ENCODE data around the gene CHRM5. TPM values are rescaled to one million over a fixed set of nuclear protein-coding genes. Genes with fewer than 3 reads are reported as not detected.
"Not testable (repeated sequence)": the region's sequence is repeated elsewhere in the genome, so short reads cannot be mapped to it uniquely, and the experiment has no call there.

CHRM5 gene
- total RNA-seq, 1 experiment from 2014 or later: not detected

DNA sequence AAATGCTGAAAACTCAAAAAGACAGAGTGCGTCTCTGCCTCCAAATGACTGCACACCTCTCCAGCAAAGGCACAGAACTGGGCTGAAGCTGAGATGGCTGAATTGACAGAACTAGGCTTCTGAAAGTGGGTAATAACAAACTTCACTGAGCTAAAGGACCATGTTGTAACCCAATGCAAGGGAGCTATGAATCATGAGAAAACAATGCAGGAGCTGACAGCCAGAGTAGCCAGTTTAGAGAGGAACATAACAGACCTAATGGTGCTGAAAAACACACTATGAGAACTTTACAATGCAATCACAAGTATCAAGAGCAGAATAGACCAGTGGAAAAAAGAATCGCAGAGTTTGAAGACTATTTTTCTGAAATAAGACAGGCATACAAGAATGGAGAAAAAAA is 80.8 kb downstream of the CHRM5 start:
- POLR2A ChIA-PET: no interaction called here
- TF ChIP-seq POLR2AphosphoS5 (IDR thresholded peaks at IDR 0.05; ENCODE audit: low read depth, low read length) (no peak), TCF7L2 (IDR thresholded peaks at IDR 0.05; ENCODE audit: low read depth, low read length) (no peak), SIN3A (IDR thresholded peaks at IDR 0.05; ENCODE audit: borderline replicate concordance, insufficient read depth, low read depth, low read length) (no peak)
- TF ChIP-seq, protein P1, sequence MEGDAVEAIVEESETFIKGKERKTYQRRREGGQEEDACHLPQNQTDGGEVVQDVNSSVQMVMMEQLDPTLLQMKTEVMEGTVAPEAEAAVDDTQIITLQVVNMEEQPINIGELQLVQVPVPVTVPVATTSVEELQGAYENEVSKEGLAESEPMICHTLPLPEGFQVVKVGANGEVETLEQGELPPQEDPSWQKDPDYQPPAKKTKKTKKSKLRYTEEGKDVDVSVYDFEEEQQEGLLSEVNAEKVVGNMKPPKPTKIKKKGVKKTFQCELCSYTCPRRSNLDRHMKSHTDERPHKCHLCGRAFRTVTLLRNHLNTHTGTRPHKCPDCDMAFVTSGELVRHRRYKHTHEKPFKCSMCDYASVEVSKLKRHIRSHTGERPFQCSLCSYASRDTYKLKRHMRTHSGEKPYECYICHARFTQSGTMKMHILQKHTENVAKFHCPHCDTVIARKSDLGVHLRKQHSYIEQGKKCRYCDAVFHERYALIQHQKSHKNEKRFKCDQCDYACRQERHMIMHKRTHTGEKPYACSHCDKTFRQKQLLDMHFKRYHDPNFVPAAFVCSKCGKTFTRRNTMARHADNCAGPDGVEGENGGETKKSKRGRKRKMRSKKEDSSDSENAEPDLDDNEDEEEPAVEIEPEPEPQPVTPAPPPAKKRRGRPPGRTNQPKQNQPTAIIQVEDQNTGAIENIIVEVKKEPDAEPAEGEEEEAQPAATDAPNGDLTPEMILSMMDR (IDR thresholded peaks at IDR 0.05): no peak
- TF ChIP-seq, protein P2, sequence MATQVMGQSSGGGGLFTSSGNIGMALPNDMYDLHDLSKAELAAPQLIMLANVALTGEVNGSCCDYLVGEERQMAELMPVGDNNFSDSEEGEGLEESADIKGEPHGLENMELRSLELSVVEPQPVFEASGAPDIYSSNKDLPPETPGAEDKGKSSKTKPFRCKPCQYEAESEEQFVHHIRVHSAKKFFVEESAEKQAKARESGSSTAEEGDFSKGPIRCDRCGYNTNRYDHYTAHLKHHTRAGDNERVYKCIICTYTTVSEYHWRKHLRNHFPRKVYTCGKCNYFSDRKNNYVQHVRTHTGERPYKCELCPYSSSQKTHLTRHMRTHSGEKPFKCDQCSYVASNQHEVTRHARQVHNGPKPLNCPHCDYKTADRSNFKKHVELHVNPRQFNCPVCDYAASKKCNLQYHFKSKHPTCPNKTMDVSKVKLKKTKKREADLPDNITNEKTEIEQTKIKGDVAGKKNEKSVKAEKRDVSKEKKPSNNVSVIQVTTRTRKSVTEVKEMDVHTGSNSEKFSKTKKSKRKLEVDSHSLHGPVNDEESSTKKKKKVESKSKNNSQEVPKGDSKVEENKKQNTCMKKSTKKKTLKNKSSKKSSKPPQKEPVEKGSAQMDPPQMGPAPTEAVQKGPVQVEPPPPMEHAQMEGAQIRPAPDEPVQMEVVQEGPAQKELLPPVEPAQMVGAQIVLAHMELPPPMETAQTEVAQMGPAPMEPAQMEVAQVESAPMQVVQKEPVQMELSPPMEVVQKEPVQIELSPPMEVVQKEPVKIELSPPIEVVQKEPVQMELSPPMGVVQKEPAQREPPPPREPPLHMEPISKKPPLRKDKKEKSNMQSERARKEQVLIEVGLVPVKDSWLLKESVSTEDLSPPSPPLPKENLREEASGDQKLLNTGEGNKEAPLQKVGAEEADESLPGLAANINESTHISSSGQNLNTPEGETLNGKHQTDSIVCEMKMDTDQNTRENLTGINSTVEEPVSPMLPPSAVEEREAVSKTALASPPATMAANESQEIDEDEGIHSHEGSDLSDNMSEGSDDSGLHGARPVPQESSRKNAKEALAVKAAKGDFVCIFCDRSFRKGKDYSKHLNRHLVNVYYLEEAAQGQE (IDR thresholded peaks at IDR 0.05; ENCODE audit: insufficient read depth in 1 of 2, low read depth in 2 of 2, low read length in 1 of 2): no peak
- H3K27me3 ChIP-seq (ENCODE audit: control insufficient read depth, insufficient read depth, low read length): no peaks in the 10 kb centered on the region
- ATAC-seq (no peak), DNase-seq (ENCODE audit: low read depth, low spot score) (no peak)
- no peaks in the 10 kb centered on the region for H3K4me1 ChIP-seq (ENCODE audit: control insufficient read depth, insufficient read depth, low read length)
- H3K9me3 ChIP-seq (ENCODE audit: control insufficient read depth, insufficient read depth, low read depth, low read length): no peaks in the 10 kb centered on the region
- H3K27ac ChIP-seq (ENCODE audit: low read length): no peak overlapping the region
- intact Hi-C loops (cut with micrococcal nuclease; ENCODE audit: unreplicated experiment): no loop called here
- CTCF ChIA-PET: no interaction called here
- no peaks in the 10 kb centered on the region for H3K36me3 ChIP-seq (ENCODE audit: control insufficient read depth, insufficient read depth, low read length)
- in situ Hi-C loops (cut with HindIII; ENCODE audit: low pct_unique_long_range_greater_than_20kb, low sequenced_read_pairs): no loop called here
- no peak overlapping the region for H3K4me3 ChIP-seq (ENCODE audit: low read depth in 2 of 2, low read length in 2 of 2)
- BruUV-seq (replicated peaks): no TSS peak

DNA sequence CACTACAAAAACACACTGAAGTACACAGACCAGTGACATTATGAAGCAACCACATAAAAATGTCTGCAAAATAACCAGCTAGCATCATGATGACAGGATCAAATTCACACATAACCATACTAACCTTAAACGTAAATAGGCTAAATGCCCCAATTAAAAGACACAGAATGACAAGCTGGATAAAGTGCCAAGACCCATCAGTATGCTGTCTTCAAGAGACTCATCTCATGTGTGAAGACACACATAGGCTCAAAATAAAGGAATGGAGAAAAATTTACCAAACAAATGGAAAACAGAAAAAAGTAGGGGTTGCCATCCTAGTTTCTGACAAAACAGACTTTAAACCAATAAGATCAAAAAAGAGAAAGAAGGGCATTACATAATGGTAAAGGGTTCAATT is 82.1 kb downstream of the CHRM5 start:
- DNase-seq (ENCODE audit: low read depth, low spot score); H3K27me3 ChIP-seq (ENCODE audit: control insufficient read depth, insufficient read depth, low read length); ATAC-seq; H3K4me1 ChIP-seq (ENCODE audit: control insufficient read depth, insufficient read depth, low read length); H3K36me3 ChIP-seq (ENCODE audit: control insufficient read depth, insufficient read depth, low read length); intact Hi-C loops (cut with micrococcal nuclease; ENCODE audit: unreplicated experiment); H3K27ac ChIP-seq (ENCODE audit: low read length); CTCF ChIA-PET; POLR2A ChIA-PET; in situ Hi-C loops (cut with HindIII; ENCODE audit: low pct_unique_long_range_greater_than_20kb, low sequenced_read_pairs); H3K4me3 ChIP-seq (ENCODE audit: low read depth in 2 of 2, low read length in 2 of 2); BruUV-seq (replicated peaks); H3K9me3 ChIP-seq (ENCODE audit: control insufficient read depth, insufficient read depth, low read depth, low read length): not testable (repeated sequence)

DNA sequence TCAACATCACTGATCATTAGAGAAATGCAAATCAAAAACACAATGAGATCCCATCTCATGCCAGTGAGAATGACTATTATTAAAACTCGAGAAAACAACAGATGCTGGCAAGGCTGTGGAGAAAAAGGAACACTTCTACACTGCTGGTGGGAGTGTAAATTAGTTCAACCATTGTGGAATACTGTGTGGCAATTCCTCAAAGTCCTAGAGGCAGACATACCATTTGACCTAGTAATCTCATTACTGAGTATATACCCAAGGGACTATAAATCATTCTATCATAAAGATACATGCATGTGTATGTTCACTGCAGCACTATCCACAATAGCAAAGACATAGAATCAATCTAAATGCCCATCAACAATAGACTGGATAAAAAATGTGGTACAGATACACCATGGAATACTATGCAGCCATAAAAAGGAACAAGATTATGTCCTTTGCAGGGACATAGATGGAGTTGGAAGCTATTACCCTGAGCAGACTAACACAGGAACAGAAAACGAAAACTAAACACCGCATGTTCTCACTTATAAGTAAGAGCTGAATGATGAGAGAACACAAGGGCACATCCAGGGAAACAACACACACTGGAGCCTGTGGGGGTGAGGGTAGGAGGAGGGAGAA is 85.9 kb downstream of the CHRM5 start:
- in situ Hi-C loops (cut with HindIII; ENCODE audit: low pct_unique_long_range_greater_than_20kb, low sequenced_read_pairs): no loop called here
- ATAC-seq (no peak), DNase-seq (ENCODE audit: low read depth, low spot score) (no peak)
- Histone ChIP-seq H3K27me3 (ENCODE audit: control insufficient read depth, insufficient read depth, low read length) (no peaks in the 10 kb centered on the region), H3K4me3 (ENCODE audit: low read depth in 2 of 2, low read length in 2 of 2) (no peak overlapping the region), H3K36me3 (ENCODE audit: control insufficient read depth, insufficient read depth, low read length) (no peaks in the 10 kb centered on the region), H3K9me3 (ENCODE audit: control insufficient read depth, insufficient read depth, low read depth, low read length) (no peaks in the 10 kb centered on the region), H3K4me1 (ENCODE audit: control insufficient read depth, insufficient read depth, low read length) (no peaks in the 10 kb centered on the region), H3K27ac (ENCODE audit: low read length) (no peak overlapping the region)
- intact Hi-C loops (cut with micrococcal nuclease; ENCODE audit: unreplicated experiment): no loop called here
- CTCF ChIA-PET: no interaction called here
- no peak for TF ChIP-seq SIN3A (IDR thresholded peaks at IDR 0.05; ENCODE audit: borderline replicate concordance, insufficient read depth, low read depth, low read length)
- TF ChIP-seq, protein P2 (IDR thresholded peaks at IDR 0.05; ENCODE audit: insufficient read depth in 1 of 2, low read depth in 2 of 2, low read length in 1 of 2): no peak
- no peak for TF ChIP-seq POLR2AphosphoS5 (IDR thresholded peaks at IDR 0.05; ENCODE audit: low read depth, low read length)
- no peak for TF ChIP-seq TCF7L2 (IDR thresholded peaks at IDR 0.05; ENCODE audit: low read depth, low read length)
- TF ChIP-seq, protein P1 (IDR thresholded peaks at IDR 0.05): no peak
- POLR2A ChIA-PET: no interaction called here
- no TSS peak for BruUV-seq (replicated peaks)
